ENCODE measurements around the gene TCTN1. TPM values are rescaled to one million over a fixed set of nuclear protein-coding genes. Genes with fewer than 3 reads are reported as not detected.

Gene TCTN1
- total RNA-seq, 2 donors from 2014 or later = 45.5 to 68.7 TPM

DNA sequence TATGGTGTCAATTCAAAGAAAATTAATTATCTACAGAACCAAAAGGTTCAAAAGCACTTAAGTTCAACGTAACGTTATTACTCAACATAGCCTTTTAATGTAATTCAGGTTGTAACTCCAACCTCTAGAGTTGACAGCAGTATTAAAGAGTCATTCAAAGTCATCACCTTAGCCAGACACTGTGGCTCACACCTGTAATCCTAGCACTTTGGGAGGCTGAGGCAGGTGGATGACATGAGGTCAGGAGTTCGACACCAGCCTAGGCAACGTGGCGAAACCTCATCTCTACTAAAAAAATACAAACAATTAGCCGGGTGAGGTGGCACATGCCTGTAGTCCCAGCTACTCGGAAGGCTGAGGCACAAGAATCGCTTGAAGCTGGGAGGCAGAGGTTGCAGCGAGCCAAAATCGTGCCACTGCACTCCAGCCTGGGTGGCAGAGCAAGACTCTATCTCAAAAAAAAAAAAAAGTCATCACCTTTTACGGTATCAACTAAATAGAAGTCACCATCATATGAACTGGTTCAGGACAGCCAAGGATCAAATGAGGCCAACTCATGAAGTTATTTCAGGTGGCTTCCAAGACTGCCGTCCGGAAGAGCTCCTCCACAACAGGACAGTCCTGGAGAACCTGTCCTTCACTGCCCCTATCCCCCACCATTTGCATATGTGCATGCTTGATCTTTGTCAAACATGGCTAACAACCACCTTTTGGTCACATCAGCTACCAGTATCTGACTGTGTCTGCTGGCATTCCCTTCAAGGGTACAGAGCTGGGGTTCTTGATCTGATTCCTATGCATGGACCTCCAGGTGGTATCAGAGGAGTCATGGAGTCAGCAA, 35.0 kb upstream of the TCTN1 start:
- H3K36me3 ChIP-seq = no peaks in the 10 kb centered on the region
- no peaks in the 10 kb centered on the region for H3K27me3 ChIP-seq (replicated peaks; ENCODE audit: insufficient read depth)
- H3K4me1 ChIP-seq (replicated peaks) = no peaks in the 10 kb centered on the region
- H3K4me3 ChIP-seq = no peak overlapping the region
- TF ChIP-seq POLR2AphosphoS5 (IDR thresholded peaks at IDR 0.05) (no peak), POLR2A (IDR thresholded peaks at IDR 0.05) (no peak)
- TF ChIP-seq, protein P1, sequence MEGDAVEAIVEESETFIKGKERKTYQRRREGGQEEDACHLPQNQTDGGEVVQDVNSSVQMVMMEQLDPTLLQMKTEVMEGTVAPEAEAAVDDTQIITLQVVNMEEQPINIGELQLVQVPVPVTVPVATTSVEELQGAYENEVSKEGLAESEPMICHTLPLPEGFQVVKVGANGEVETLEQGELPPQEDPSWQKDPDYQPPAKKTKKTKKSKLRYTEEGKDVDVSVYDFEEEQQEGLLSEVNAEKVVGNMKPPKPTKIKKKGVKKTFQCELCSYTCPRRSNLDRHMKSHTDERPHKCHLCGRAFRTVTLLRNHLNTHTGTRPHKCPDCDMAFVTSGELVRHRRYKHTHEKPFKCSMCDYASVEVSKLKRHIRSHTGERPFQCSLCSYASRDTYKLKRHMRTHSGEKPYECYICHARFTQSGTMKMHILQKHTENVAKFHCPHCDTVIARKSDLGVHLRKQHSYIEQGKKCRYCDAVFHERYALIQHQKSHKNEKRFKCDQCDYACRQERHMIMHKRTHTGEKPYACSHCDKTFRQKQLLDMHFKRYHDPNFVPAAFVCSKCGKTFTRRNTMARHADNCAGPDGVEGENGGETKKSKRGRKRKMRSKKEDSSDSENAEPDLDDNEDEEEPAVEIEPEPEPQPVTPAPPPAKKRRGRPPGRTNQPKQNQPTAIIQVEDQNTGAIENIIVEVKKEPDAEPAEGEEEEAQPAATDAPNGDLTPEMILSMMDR (IDR thresholded peaks at IDR 0.05) = no peak
- no peak for DNase-seq (ENCODE audit: low spot score)
- no peaks in the 10 kb centered on the region for H3K9me3 ChIP-seq
- intact Hi-C loops (cut with DNase I) = no loop called here
- H3K27ac ChIP-seq = peak overlapping the region in 1 of 2 donors; percentile 22
- 82% methylated on average over 13 of the region's 13 CpGs for WGBS

DNA sequence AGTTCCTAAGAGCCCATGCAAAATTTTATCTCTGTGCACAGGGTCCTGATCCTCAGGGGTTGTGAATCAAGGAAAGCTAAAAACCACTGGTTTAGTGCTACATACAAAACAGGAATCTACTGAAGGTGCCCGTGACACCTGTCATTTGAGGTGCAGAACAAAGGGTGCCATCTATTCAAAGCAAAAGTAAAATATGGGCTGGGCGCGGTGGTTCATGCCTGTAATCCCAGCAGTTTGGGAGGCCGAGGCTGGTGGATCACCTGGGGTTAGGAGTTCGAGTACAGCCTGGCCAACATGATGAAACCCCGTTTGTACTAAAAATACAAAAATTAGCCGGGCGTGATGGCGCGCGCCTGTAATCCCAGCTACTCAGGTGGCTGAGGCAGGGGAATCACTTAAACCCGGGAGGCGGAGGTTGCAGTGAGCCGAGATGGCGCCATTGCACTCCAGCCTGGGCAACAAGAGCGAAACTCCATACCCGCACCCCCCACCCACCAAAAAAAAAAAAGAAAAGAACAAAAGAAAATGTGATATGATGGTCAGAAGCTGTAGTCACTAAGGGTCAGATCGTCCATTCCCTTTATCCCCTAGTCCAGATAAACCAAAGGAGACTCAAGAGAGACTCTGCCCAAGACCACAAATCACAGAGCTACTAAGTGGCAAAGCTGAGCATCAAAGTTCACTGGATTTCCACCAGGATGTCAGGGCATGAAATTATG, 34.2 kb upstream of the TCTN1 start:
- TF ChIP-seq, protein P1 (IDR thresholded peaks at IDR 0.05) = no peak
- TF ChIP-seq POLR2AphosphoS5 (IDR thresholded peaks at IDR 0.05) (no peak), POLR2A (IDR thresholded peaks at IDR 0.05) (no peak)
- H3K27ac ChIP-seq = no peak overlapping the region
- WGBS = 95% methylated on average over 18 of the region's 18 CpGs
- intact Hi-C loops (cut with DNase I) = loop anchor here (5.0 kb wide), 1 partner anchor 32 kb away; no protein-coding TSS in a partner anchor
- H3K4me1 ChIP-seq (replicated peaks) = no peaks in the 10 kb centered on the region
- no peaks in the 10 kb centered on the region for H3K9me3 ChIP-seq
- no peak for DNase-seq (ENCODE audit: low spot score)
- no peak overlapping the region for H3K4me3 ChIP-seq
- no peaks in the 10 kb centered on the region for H3K27me3 ChIP-seq (replicated peaks; ENCODE audit: insufficient read depth)
- H3K36me3 ChIP-seq = no peaks in the 10 kb centered on the region

DNA sequence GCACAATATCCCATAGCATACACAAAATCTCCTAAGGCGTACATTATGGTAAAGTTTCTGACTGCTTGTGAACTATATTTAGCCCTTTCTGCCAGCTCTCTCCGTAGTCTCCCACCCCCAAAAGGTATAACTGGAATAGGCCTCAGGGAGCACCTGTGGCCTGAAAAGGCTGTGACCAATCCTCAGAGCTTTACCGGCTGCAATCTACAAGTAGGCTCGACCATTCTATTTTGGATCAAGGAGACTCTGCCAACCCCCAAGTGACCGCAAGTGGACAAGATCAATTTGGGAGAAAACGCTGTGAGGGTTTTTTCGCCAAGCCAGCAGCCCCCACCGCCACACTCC, 32.0 kb upstream of the TCTN1 start:
- Histone ChIP-seq H3K27me3 (replicated peaks; ENCODE audit: insufficient read depth) (no peaks in the 10 kb centered on the region), H3K4me3 (peak overlapping the region; percentile 77 to 90), H3K36me3 (no peaks in the 10 kb centered on the region), H3K4me1 (replicated peaks) (no peaks in the 10 kb centered on the region), H3K9me3 (no peaks in the 10 kb centered on the region), H3K27ac (peak overlapping the region; percentile 89 to 90)
- DNase-seq (ENCODE audit: low spot score) = peak; percentile 12
- TF ChIP-seq, protein P1 (IDR thresholded peaks at IDR 0.05) = no peak
- TF ChIP-seq POLR2A (IDR thresholded peaks at IDR 0.05) (no peak), POLR2AphosphoS5 (IDR thresholded peaks at IDR 0.05) (no peak)
- 2% methylated on average over 8 of the region's 8 CpGs for WGBS
- intact Hi-C loops (cut with DNase I) = loop anchor here (5.0 kb wide), 1 partner anchor 35 kb away; no protein-coding TSS in a partner anchor

DNA sequence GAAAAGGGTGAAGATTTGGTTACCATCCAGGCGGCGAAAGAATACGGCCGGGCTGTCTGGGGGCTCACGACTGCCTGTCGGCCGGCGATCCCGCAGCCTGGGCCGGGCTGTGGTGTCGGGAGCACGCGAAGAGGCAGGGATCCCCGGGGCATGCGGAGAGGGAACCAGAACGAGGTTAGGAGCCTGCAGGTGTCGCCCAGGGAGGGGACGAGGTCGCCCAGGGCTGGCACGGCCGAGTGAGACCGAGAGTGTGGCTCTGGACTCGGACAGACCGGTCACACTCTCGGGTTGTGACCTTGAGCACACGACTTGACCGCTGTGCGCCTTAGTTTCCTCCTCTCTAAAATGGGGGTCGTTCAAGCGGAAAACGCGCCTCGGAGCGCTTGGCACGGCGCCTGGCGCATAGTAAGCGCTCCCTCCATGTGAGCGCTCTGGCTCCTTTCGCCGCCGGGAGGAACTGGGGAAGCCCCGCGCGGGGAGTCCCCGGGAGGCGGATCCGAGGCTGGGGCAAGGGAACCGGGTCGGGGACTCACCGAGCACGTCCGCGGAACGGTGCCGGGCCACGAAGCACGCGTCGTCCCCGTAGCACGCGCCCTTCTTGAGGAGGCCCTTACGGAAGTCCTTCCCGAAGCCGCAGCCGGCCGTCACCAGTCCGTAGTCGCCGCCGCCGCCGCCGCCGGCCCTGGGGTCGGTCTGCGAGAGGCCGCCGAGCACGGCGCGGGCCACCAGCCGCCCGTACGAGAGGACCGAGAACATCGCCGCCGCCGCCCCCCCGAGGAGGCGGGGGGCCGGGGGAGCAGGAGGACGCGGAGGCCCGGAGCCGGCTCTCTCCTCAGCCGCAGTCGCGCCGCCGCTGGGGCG, 31.4 kb upstream of the TCTN1 start:
- intact Hi-C loops (cut with DNase I) = loop anchor here (5.0 kb wide), 1 partner anchor 35 kb away; no protein-coding TSS in a partner anchor
- H3K36me3 ChIP-seq = no peaks in the 10 kb centered on the region

More for the DNA sequence above, 31.4 kb upstream of the TCTN1 start:
- Histone ChIP-seq H3K27me3 (replicated peaks; ENCODE audit: insufficient read depth) (no peaks in the 10 kb centered on the region), H3K9me3 (no peaks in the 10 kb centered on the region), H3K4me1 (replicated peaks) (no peaks in the 10 kb centered on the region), H3K27ac (peak overlapping the region; percentile 89 to 90), H3K4me3 (peak overlapping the region; percentile 77 to 90)
- peak; percentile 57 for DNase-seq (ENCODE audit: low spot score)
- TF ChIP-seq POLR2AphosphoS5 (IDR thresholded peaks at IDR 0.05) (peak; percentile 36), POLR2A (IDR thresholded peaks at IDR 0.05) (peak; percentile 37)
- TF ChIP-seq, protein P1 (IDR thresholded peaks at IDR 0.05) = peak in 1 of 4 experiments; percentile 2
- WGBS = under 1% methylated on average over 78 of the region's 104 CpGs

Data from prostate gland (tissue), 2 donors.